Measurements from ENCODE around the gene CDH19.
"Not testable (repeated sequence)": the region's sequence is repeated elsewhere in the genome, so short reads cannot be mapped to it uniquely, and the experiment has no call there.

Gene CDH19

GRCh38 chr18:66511792-66512191 lies 92.1 kb downstream of the CDH19 start:
- H3K4me1 ChIP-seq (ENCODE audit: insufficient read depth, low read length), result no peaks in the 10 kb centered on the region
- H3K27ac ChIP-seq (ENCODE audit: low read depth, low read length), result no peak overlapping the region
- no peak overlapping the region for H3K9ac ChIP-seq (ENCODE audit: low read length)
- H3K36me3 ChIP-seq (ENCODE audit: insufficient read depth, low read length), result no peaks in the 10 kb centered on the region
- H3K4me3 ChIP-seq (ENCODE audit: low read depth in 1 of 2, low read length in 2 of 2), result no peak overlapping the region
- no peaks in the 10 kb centered on the region for H3K27me3 ChIP-seq (ENCODE audit: control insufficient read depth in 1 of 2, insufficient read depth in 2 of 2, low read length in 2 of 2)
- H3K9me3 ChIP-seq (ENCODE audit: low read length), result no peaks in the 10 kb centered on the region

GRCh38 chr18:66511289-66511688 lies 92.6 kb downstream of the CDH19 start:
- Histone ChIP-seq H3K4me1 (ENCODE audit: insufficient read depth, low read length) (no peaks in the 10 kb centered on the region), H3K27me3 (ENCODE audit: control insufficient read depth in 1 of 2, insufficient read depth in 2 of 2, low read length in 2 of 2) (no peaks in the 10 kb centered on the region), H3K9ac (ENCODE audit: low read length) (no peak overlapping the region), H3K36me3 (ENCODE audit: insufficient read depth, low read length) (no peaks in the 10 kb centered on the region), H3K4me3 (ENCODE audit: low read depth in 1 of 2, low read length in 2 of 2) (no peak overlapping the region), H3K27ac (ENCODE audit: low read depth, low read length) (no peak overlapping the region), H3K9me3 (ENCODE audit: low read length) (no peaks in the 10 kb centered on the region)

- Histone ChIP-seq H3K9ac (ENCODE audit: low read length) (no peak overlapping the region), H3K27ac (ENCODE audit: low read depth, low read length) (no peak overlapping the region), H3K27me3 (ENCODE audit: control insufficient read depth in 1 of 2, insufficient read depth in 2 of 2, low read length in 2 of 2) (no peaks in the 10 kb centered on the region), H3K9me3 (ENCODE audit: low read length) (no peaks in the 10 kb centered on the region), H3K36me3 (ENCODE audit: insufficient read depth, low read length) (no peaks in the 10 kb centered on the region), H3K4me1 (ENCODE audit: insufficient read depth, low read length) (no peaks in the 10 kb centered on the region), H3K4me3 (ENCODE audit: low read depth in 1 of 2, low read length in 2 of 2) (no peak overlapping the region)
Observed at GRCh38 chr18:66510357-66511045, 93.4 kb downstream of the CDH19 start.

- no peak overlapping the region for H3K27ac ChIP-seq (ENCODE audit: low read depth, low read length)
- no peaks in the 10 kb centered on the region for H3K27me3 ChIP-seq (ENCODE audit: control insufficient read depth in 1 of 2, insufficient read depth in 2 of 2, low read length in 2 of 2)
- H3K9ac ChIP-seq (ENCODE audit: low read length), result no peak overlapping the region
- no peaks in the 10 kb centered on the region for H3K4me1 ChIP-seq (ENCODE audit: insufficient read depth, low read length)
- H3K9me3 ChIP-seq (ENCODE audit: low read length), result no peaks in the 10 kb centered on the region
- H3K36me3 ChIP-seq (ENCODE audit: insufficient read depth, low read length), result no peaks in the 10 kb centered on the region
- H3K4me3 ChIP-seq (ENCODE audit: low read depth in 1 of 2, low read length in 2 of 2), result no peak overlapping the region
Observed at GRCh38 chr18:66508937-66509336, 95.0 kb downstream of the CDH19 start.

GRCh38 chr18:66506178-66506577 lies 97.7 kb downstream of the CDH19 start:
- H3K4me3 ChIP-seq (ENCODE audit: low read depth in 1 of 2, low read length in 2 of 2), result no peak overlapping the region
- no peaks in the 10 kb centered on the region for H3K9me3 ChIP-seq (ENCODE audit: low read length)
- no peaks in the 10 kb centered on the region for H3K36me3 ChIP-seq (ENCODE audit: insufficient read depth, low read length)
- no peak overlapping the region for H3K27ac ChIP-seq (ENCODE audit: low read depth, low read length)
- no peaks in the 10 kb centered on the region for H3K4me1 ChIP-seq (ENCODE audit: insufficient read depth, low read length)
- no peaks in the 10 kb centered on the region for H3K27me3 ChIP-seq (ENCODE audit: control insufficient read depth in 1 of 2, insufficient read depth in 2 of 2, low read length in 2 of 2)
- H3K9ac ChIP-seq (ENCODE audit: low read length), result no peak overlapping the region

- Histone ChIP-seq H3K4me1 (ENCODE audit: insufficient read depth, low read length) (no peaks in the 10 kb centered on the region), H3K36me3 (ENCODE audit: insufficient read depth, low read length) (no peaks in the 10 kb centered on the region), H3K4me3 (ENCODE audit: low read depth in 1 of 2, low read length in 2 of 2) (no peak overlapping the region), H3K27me3 (ENCODE audit: control insufficient read depth in 1 of 2, insufficient read depth in 2 of 2, low read length in 2 of 2) (no peaks in the 10 kb centered on the region), H3K9me3 (ENCODE audit: low read length) (no peaks in the 10 kb centered on the region), H3K27ac (ENCODE audit: low read depth, low read length) (no peak overlapping the region), H3K9ac (ENCODE audit: low read length) (no peak overlapping the region)
Observed at GRCh38 chr18:66497351-66497750, 106.5 kb downstream of the CDH19 start.

- Histone ChIP-seq H3K9ac (ENCODE audit: low read length) (no peak overlapping the region), H3K4me1 (ENCODE audit: insufficient read depth, low read length) (no peaks in the 10 kb centered on the region), H3K27ac (ENCODE audit: low read depth, low read length) (no peak overlapping the region), H3K27me3 (ENCODE audit: control insufficient read depth in 1 of 2, insufficient read depth in 2 of 2, low read length in 2 of 2) (no peaks in the 10 kb centered on the region), H3K9me3 (ENCODE audit: low read length) (no peaks in the 10 kb centered on the region), H3K4me3 (ENCODE audit: low read depth in 1 of 2, low read length in 2 of 2) (no peak overlapping the region), H3K36me3 (ENCODE audit: insufficient read depth, low read length) (no peaks in the 10 kb centered on the region)
Observed at GRCh38 chr18:66495844-66496243, 108.0 kb downstream of the CDH19 start.

- Histone ChIP-seq H3K9me3 (ENCODE audit: low read length) (no peaks in the 10 kb centered on the region), H3K9ac (ENCODE audit: low read length) (no peak overlapping the region)
Observed at GRCh38 chr18:66473882-66474281, 130.0 kb downstream of the CDH19 start.

GRCh38 chr18:66466184-66466583 lies 137.7 kb downstream of the CDH19 start:
- not testable (repeated sequence) for H3K9ac ChIP-seq (ENCODE audit: low read length); H3K4me3 ChIP-seq (ENCODE audit: low read depth in 1 of 2, low read length in 2 of 2); H3K27me3 ChIP-seq (ENCODE audit: control insufficient read depth in 1 of 2, insufficient read depth in 2 of 2, low read length in 2 of 2); H3K27ac ChIP-seq (ENCODE audit: low read depth, low read length); H3K9me3 ChIP-seq (ENCODE audit: low read length); H3K4me1 ChIP-seq (ENCODE audit: insufficient read depth, low read length); H3K36me3 ChIP-seq (ENCODE audit: insufficient read depth, low read length)

More at GRCh38 chr18:66473882-66474281, 130.0 kb downstream of the CDH19 start:
- Histone ChIP-seq H3K36me3 (ENCODE audit: insufficient read depth, low read length) (no peaks in the 10 kb centered on the region), H3K4me3 (ENCODE audit: low read depth in 1 of 2, low read length in 2 of 2) (no peak overlapping the region), H3K27me3 (ENCODE audit: control insufficient read depth in 1 of 2, insufficient read depth in 2 of 2, low read length in 2 of 2) (no peaks in the 10 kb centered on the region), H3K4me1 (ENCODE audit: insufficient read depth, low read length) (no peaks in the 10 kb centered on the region), H3K27ac (ENCODE audit: low read depth, low read length) (no peak overlapping the region)

- H3K4me3 ChIP-seq (ENCODE audit: low read depth in 1 of 2, low read length in 2 of 2), result no peak overlapping the region
- no peak overlapping the region for H3K9ac ChIP-seq (ENCODE audit: low read length)
- no peaks in the 10 kb centered on the region for H3K4me1 ChIP-seq (ENCODE audit: insufficient read depth, low read length)
- H3K27me3 ChIP-seq (ENCODE audit: control insufficient read depth in 1 of 2, insufficient read depth in 2 of 2, low read length in 2 of 2), result no peaks in the 10 kb centered on the region
- no peaks in the 10 kb centered on the region for H3K36me3 ChIP-seq (ENCODE audit: insufficient read depth, low read length)
- H3K27ac ChIP-seq (ENCODE audit: low read depth, low read length), result no peak overlapping the region
- H3K9me3 ChIP-seq (ENCODE audit: low read length), result no peaks in the 10 kb centered on the region
Observed at GRCh38 chr18:66461344-66461743, 142.5 kb downstream of the CDH19 start.

GRCh38 chr18:66457245-66457644 lies 146.6 kb downstream of the CDH19 start:
- no peak overlapping the region for H3K4me3 ChIP-seq (ENCODE audit: low read depth in 1 of 2, low read length in 2 of 2)
- no peaks in the 10 kb centered on the region for H3K27me3 ChIP-seq (ENCODE audit: control insufficient read depth in 1 of 2, insufficient read depth in 2 of 2, low read length in 2 of 2)
- H3K36me3 ChIP-seq (ENCODE audit: insufficient read depth, low read length), result no peaks in the 10 kb centered on the region
- no peaks in the 10 kb centered on the region for H3K9me3 ChIP-seq (ENCODE audit: low read length)
- H3K4me1 ChIP-seq (ENCODE audit: insufficient read depth, low read length), result no peaks in the 10 kb centered on the region
- no peak overlapping the region for H3K27ac ChIP-seq (ENCODE audit: low read depth, low read length)
- no peak overlapping the region for H3K9ac ChIP-seq (ENCODE audit: low read length)

Measured in muscle layer of colon (tissue), 2 donors.